Suppressor macrophage treated with lipopolysaccharide for 1 hour (primary cell): ENCODE results near the gene OR6V1.
"Not testable (repeated sequence)": the region's sequence is repeated elsewhere in the genome, so short reads cannot be mapped to it uniquely, and the experiment has no call there.

Experiments used
- DNase-seq, 3 donors: peaks; one replicate each; pipeline ENCODE4 v3.0.0-alpha.2; 2020 to 2022

Gene OR6V1

DNA sequence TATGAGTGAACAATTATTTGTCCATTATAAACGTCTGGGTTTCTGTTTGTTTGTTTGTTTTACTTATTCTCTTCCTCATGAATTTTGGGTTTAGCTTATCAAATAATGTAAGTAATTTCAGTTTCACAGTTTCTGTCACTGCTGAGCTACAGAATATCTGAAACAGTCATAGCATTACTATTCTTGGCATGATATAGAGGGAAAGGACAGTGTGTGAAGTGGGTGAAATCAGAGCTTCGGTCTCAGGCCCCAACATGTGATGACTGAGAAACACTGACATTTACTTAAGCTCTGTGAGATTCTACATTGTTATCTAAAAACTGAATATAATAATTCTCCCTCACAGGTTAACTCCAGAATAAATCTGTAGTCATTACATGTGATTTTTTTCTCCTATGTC is 8.8 kb upstream of the OR6V1 start:
- no peak for DNase-seq

DNA sequence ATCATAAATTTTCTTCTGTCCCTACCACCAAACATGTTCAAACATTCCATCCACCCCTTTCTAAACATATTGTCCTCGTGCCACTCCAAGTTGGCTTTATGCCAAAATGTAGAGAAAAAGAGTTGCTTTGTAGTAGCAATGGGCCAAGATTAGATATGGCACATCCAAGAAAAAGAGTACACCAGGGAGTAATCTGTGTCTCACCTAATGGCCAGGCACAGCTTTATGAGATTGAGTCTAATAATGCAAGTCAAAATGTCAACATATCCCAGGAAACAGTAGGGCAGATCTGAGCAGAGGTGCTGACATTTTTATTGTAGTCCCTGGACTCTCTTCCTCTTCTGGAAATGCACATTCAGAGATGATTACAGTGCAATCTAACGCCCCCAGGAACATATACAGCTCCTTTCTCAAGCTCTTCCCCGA is 5.7 kb upstream of the OR6V1 start:
- DNase-seq = peak; percentile 45 to 63 (median 46)

DNA sequence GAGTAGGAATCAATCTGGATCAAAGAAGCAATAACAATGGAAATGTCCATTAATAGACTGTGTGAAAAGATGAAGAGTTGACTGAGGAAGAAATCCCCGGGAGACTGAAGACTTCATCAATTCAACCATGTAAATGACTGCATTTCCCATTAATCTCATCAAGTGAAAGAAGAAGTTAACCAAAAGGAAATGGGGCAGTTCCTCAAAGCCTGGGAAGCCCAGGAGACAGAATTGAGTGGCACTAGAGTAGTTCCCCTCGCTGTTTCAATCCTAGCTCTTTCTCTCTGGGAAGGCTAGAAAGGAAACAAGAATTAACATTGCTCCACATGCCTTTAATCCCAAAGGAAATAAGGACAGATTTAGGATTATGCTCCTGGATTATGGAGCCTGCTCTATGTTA is 4.8 kb upstream of the OR6V1 start:
- DNase-seq = peak; percentile 79 to 92 (median 83)

DNA sequence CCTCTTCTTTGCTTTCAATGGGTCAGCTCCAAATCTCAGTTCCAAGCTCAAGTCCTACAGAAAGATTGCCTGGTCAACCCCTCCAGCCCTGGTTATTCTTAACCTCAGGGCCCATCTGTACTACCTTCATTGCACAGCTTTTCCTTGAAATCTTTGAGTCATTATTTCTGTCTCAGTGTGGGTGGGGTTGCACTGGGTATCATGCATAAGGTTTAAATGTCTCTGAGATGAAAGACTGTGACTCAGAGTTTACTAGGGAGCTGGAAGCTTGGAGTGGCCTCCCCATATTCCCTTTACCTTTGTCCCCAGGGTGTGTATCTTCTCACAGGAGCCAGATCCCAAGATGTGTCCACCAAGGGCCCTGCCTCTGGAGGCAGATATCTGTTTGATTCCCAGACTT is 3.3 kb upstream of the OR6V1 start:
- DNase-seq = peak; percentile 60 to 77 (median 64)

DNA sequence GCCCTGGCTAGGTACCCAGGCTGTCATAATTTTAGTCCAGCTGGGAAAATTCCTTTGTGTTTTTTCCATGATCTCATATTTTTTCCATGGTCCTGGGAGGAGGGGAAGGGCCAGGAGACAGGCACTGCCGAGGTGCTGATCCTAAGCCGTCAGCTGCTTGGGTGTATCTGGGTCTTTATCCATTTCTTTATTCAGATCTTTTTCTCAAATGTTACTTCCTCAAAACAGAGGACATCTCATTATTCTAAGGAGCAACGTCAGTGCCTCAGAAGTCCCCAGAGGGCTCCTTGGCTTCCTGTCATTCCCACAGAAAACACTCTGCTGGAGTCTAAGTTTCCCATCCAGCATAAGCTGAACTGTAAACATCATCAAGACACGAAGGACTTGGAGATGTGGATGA is 2.8 kb upstream of the OR6V1 start:
- DNase-seq = peak; percentile 51 to 63 (median 56)

DNA sequence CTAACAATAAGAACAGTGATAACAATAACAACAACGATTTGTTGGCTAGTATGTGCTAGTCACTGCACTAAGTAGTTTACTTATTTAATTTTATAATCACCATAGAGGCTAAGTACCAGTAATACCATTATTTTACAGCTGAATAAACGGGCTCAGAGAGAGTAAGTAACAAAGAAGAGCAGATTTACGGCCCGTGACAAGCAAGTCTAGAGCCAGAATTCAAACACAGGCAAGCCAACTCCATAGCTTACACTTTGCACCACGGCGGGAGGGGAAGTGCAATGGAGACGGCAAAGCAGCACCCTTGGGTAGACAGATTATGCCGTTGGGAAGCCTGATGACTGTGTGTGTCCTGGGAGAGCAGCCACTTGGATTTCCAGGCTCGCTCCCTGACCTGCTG is 1.2 kb upstream of the OR6V1 start:
- DNase-seq = no peak

DNA sequence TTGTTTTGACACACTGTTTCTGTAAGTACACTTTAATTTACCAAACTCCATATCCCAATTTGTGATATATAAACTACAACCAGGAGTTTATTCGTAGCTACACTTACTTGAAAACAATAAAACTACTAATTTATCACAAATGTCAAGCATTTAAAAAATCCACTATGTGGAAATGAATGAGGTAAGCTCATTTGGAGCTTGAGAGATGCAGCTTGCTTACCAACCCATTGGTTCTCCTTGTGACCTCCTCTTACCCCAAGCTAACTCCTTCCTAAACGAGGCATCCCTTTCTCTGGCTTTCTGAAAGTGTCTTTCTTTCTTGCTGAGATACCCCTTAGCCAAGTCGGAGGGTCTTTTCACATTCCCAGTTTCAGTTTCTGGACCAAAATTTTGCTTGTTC is 2.5 kb downstream of the OR6V1 start:
- no peak for DNase-seq

DNA sequence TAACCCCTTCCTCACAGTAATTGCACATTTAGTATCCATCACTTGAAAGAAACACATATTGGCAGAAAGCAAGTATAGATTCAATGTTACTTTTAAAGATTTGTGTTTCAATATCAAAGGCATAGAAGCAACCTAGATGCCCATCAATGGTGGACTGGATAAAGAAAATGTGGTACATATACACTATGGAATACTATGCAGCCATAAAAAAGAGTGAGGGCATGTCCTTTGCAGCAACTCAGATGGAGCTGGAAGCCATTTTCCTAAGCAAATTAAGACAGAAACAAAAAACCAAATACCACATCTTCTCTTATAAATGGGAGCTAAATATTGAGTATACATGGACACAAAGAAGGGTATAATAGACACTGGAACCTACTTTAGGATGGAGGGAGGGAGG is 3.6 kb downstream of the OR6V1 start:
- no peak for DNase-seq

DNA sequence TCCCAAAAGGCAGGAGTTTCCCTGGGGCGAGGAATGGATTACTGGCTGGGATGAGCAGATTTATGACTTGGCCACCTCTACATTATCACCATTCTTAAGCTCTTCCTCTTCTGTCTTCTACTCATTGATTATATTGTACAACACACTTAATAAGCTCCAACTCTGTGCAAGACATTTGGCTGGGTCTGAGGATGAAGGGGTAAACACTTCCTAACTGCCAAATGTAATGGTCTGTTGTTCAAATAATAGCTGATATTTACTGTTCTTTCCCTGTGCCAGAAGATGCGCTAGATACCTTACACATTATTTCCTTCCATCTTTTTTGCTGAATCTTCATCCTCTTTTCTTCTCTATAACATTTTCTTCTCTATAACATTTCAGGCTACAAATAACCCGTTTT is 11.6 kb downstream of the OR6V1 start:
- DNase-seq = no peak

DNA sequence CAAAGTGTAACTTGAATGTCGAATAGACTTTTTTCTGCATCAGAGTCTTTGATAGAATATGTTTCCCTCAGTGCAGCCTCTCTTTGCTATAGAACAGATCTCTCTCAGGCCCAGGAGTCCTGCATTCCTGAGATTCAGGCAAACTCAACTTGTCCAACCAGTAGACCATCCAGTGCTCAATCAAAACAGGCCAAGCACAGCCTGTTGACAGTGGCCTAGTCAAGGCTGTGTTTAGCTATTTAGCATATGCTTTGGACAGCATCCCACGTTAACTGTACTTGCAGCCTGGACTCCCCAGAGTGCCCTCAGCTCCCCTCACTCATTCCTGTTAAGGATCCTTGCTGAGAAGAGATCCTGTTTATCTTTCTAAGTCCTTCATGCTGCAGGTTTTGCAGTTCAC is 16.3 kb downstream of the OR6V1 start:
- no peak for DNase-seq

DNA sequence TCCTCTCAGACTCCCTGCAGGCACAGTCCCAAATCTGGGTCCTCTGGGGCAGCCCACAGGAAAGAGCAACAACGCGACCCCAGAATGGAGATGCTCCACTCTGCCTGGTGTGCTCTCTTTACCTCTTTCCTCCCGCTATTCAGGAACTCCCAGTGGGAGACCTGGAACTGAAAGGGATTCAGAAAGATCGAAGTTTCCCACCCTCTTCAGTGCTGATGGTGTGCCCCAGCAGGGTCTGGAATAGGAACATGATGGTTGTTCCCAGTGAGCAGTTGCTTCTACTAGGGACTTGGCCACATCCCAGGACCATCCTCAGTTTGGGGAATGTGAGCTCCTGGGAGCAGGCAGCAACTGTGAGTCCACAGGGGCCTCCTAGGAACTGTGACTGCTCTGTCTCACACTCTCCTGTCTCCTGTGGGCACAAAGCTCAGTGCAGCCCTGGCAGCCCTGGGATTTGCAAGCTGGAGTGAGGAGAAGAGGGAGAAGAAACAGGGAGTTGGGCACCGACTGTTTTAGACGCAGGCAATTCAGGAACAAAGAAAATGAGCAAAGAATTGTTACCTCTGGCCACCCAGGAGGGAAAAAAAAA is 17.9 kb downstream of the OR6V1 start:
- DNase-seq = no peak

DNA sequence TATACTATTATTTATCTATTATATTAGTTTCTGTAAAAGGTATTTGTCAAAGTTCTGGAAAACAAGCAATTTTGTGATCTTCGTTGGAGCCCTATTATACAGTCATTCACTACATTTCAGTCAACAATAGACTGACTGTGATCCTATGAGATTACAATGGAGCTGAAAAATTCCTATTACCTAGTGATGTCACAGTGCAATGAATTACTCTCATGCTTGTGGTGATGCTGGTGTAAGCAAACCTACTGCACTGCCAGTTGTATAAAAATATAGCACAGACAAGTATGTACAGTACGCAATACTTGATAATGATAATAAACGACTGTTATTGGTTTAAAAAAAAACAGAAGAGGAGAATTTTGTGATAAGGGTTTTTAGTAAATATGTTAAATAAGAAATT is 21.4 kb downstream of the OR6V1 start:
- no peak for DNase-seq

DNA sequence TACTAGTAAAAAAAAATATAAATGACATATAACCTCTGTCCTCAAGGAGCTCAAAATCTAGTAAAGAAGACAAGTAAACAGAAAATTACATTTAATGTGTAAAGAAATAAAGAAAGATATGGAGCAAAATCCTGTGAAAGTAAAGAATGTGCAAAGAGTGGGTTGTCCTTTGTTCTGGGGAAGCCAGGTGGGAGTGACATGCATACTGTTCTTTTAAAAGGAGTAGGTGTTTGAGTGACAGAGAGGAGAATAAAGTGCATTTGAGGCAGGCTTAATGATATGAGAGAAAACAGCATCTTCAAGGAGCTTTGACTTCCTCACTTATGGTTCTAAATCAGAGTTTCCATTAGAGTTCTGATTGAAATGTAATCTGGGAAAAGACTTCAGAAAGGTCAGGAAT is 22.0 kb downstream of the OR6V1 start:
- DNase-seq = no peak

DNA sequence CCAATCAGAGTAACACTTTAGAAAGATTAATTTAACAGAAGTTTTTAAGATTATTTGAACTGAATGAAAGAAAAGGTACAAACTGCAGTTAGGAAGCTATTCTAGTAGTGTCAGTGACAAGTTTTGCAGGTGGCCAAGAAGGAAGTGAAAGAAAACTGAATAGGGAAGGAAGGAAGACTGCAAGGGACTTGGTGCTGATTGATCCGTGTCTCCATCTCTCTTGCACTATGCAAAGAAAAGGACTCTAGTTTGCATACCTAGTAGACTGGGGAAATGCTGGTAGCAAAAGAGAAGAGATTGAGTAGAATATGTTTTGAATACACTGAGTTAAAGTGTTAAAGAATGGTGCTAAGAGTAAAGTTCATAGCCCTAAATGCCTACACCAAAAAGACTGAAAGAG is 33.0 kb downstream of the OR6V1 start:
- peak in 2 of 3 donors; percentile 3 to 7 for DNase-seq

DNA sequence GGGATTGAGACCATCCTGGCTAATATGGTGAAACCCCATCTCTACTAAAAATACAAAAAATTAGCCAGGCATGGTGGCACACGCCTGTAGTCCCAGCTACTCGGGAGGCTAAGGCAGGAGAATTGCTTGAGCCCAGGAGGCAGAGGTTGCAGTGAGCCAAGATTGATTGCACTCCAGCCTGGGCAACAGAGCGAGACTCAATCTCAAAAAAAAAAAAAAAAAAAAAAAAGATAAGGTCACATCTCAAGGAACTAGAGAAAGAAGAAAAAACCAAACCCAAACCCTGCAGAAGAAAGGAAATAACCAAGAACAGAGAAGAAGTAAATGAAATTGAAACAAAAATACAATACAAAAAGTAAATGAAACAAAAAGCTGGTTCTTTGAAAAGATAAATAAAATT is 33.5 kb downstream of the OR6V1 start:
- not testable (repeated sequence) for DNase-seq

DNA sequence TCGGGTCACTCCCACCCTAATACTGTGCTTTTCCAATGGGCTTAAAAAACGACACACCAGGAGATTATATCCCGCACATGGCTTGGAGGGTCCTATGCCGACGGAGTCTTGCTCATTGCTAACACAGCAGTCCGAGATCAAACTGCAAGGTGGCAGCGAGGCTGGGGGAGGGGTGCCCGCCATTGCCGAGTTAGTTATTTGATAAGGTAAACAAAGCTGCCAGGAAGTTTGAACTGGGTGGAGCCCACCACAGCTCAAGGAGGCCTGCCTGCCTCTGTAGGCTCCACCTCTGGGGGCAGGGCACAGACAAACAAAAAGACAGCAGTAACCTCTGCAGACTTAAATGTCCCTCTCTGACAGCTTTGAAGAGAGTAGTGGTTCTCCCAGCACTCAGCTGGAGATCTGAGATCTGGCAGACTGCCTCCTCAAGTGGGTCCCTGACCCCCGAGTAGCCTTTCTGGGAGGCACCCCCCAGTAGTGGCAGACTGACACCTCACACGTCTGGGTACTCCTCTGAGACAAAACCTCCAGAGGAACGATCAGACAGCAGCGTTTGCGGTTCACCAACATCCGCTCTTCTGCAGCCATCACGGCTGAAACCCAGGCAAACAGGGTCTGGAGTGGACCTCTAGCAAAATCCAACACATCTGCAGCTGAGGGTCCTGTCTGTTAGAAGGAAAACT is 36.5 kb downstream of the OR6V1 start:
- DNase-seq = not testable (repeated sequence)

DNA sequence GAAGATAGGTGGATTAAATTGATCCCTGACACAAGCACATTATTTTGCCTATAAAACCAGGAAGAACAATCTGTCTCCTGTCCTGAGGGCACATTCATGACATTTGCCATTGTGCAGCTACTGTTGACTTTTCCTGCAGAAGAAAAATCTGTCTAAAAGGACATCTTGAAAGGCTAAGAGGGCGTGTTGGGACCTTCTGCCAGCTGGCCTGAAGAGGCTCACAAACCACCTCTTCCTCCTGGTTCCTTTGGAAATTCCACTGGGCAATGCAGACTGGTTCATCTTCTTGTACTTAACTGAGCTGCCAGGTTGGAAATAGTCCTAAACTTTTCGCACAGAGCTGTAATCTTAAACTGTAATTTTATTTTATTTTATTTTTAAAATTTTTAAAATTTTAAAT is 44.0 kb downstream of the OR6V1 start:
- DNase-seq = no peak

DNA sequence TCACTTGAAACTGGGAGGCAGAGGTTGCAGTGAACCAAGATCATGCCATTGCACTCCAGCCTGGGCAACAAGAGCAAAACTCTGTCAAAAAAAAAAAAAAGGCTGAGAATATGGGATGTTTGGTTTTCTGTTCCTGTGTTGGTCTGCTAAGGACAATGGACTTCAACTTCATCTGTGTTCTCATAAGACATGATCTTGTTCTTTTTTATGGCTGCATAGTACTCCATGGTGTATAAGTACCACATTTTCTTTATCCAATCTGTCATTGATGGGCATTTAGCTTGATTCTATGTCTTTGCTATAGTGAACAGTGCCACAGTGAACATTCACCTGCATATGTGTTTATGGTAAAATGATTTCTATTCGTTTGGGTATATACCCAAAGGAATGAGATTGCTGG is 47.4 kb downstream of the OR6V1 start:
- not testable (repeated sequence) for DNase-seq
